Measurements from ENCODE around the gene LOC128125822.

- TF ChIP-seq KDM1A (IDR thresholded peaks at IDR 0.05; ENCODE audit: borderline replicate concordance) (no peak), EGR1 (IDR thresholded peaks at IDR 0.05; ENCODE audit: borderline replicate concordance in 1 of 2, low read depth in 2 of 2, low read length in 2 of 2) (no peak)
Measured at GRCh38 chr6:63610944-63611343, 38.7 kb downstream of the LOC128125822 start.

Data from GM12878 (cell line).